HG03108 (cell line): ENCODE results near the gene TNFRSF14.
"Not testable (repeated sequence)": the region's sequence is repeated elsewhere in the genome, so short reads cannot be mapped to it uniquely, and the experiment has no call there.

Experiments
- ATAC-seq: cut with Tn5 transposase; IDR thresholded peaks from one replicate; pipeline ENCODE4 v1.9.1; 2021; ENCODE audit warnings: moderate library complexity; ENCODE audit not compliant: unreplicated experiment

The TNFRSF14 gene

DNA sequence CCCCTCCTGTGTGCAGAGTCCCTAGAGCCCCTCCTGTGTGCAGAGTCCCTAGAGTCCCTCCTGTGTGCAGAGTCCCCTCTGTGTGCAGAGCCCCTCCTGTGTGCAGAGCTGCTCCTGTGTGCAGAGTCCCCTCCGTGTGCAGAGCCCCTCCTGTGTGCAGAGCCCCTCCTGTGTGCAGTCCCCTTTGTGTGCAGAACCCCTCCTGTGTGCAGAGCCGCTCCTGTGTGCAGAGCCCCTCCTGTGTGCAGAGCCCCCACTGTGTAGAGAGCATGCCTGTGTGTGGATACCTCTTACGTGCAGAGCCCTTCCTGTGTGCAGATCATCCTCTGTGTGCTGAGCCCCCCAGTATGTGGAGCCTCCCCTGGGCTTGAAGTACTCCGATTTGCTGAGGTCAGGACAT, 17.8 kb upstream of the TNFRSF14 start:
- no peak for ATAC-seq

DNA sequence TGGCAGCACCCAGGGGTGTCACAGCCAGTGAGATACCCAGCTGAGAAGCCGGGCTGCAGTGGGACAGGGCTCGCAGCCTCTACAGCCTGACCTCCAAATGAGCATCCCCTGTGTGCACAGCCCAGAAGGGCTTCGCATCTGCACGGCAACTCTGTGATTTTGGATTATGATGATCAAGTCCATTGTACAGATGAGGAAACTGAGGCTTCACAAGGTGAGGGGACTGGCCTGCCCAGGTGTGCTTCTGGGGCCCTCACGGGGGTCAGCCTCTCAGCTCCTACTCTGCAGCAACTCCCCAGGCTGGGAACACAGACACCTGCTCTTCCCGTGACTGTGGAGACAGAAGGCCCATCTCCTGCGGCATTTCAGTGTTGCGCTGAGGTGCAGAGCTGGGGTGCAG, 17.3 kb upstream of the TNFRSF14 start:
- ATAC-seq: no peak

DNA sequence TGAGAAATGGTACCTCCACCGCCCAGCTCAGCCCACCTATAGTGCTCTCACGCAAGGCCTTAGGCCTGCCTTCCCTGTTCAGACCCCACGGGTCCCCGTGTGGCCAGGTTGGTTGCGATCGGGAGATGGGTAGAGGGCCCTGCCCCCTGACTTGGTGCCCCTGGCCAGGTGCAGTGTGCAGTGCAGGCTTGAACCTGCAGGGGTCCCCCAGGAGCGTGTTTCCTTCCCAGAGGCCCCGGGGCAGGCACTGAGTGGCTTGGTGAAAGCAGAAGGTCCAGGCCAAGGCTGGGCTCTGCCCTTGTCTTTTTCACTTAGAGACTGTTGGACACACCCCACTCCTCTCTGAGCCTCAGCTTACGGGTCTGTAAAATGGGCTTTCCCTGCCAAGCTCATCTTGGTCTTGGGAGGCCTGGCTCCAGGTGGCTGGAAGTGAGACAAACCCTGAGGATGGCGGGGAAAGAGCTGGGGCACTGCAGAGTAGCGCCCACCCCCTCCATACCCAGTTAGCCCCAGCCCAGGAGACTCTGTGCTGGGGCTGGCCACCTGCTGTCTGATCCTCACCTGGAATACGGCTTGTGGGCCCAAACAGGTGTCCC, 16.8 kb upstream of the TNFRSF14 start:
- no peak for ATAC-seq

DNA sequence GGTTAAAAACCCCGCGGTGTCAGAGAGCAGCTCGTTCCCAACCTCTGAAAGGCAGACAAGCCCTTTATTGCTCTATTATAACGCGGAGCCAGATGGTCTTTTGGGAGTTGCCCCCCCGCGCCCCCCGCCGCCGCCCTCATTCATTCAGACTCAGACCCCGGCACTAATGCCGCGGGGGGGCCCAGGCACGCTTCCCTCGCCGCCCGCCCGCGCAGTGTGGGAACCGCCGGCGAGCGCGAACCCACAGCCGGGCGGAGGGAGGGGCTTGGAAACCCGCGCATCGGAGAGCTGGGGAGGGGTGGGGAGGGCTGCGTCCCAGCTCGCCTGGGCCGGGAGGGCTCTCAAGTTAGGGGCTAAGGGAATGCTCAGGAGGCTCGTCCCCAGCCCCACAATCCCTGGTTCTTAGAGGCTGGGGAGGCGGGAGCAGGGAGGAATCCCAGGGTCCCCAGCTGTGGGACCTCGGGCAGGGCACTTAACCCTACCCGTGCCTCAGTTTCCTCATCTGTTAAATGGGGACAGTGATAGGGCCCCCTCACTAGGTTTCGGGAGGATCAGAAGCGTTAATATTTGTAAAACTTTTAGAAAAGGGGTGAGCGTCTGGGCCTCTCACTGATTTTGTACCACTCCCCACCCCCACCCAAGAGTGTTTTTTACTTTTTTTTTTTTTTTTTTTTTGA, 15.2 kb upstream of the TNFRSF14 start:
- ATAC-seq: no peak

DNA sequence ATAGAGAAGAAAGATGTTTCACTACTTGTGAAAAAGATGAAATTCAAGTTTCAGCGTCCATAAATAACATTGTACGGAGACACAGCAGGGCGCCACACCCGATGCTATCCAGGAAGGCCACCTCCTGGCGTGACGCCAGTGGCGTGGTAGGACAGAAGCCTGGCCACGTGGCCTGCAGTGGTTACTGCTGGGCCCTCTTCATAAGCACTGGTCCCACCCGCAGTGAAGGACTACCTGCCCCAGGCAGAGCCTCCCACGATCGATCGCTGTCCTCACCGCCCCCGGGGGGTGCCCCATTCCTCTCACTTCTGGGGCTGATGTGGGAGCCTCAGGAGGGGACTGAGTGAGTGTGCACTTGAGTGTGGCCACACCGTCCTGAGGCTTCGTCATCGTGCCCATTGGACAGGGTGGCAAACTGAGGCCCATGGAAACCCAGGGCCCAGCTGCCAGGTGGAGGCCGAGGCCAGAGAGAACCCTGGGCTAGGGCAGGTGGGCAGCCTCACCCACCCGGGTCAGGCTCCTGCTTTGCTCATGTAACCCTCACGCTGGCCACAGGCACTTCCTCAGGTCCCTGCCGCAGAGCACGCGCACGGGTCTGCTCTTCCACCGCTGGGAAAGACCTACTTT, 14.4 kb upstream of the TNFRSF14 start:
- ATAC-seq: no peak

DNA sequence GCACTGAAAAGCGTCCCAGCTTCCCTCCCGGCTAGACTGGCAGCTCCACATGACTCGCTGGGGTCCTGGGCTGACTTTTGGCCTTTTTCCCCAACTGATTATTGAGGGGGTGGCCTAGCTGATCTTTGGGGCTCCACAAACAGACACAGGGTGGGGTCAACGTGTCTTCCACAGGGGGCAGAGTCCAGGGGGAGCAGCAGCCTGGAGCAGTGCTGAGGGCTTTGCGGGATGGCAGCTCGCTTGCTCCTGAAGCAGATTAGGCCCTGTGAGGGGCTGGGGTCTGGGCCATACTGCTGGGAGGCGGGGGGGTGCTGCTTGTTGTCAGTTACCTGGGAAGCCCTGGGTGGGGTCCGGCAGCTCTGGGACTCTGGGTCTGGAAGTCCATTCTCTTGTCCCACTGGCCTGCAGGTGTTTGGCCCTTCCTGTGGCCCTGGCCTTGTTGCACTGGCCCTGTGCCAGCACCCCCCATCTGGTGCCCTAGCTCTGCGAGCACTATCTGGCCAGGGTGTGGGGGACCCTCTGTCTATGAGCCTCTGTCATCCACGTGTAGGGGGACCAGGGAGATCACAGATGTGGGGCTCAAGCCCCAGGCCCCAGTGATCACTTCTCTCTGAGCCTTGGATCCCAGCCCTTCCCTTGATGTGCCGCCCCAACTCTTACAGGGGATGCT, 13.8 kb upstream of the TNFRSF14 start:
- ATAC-seq: no peak

DNA sequence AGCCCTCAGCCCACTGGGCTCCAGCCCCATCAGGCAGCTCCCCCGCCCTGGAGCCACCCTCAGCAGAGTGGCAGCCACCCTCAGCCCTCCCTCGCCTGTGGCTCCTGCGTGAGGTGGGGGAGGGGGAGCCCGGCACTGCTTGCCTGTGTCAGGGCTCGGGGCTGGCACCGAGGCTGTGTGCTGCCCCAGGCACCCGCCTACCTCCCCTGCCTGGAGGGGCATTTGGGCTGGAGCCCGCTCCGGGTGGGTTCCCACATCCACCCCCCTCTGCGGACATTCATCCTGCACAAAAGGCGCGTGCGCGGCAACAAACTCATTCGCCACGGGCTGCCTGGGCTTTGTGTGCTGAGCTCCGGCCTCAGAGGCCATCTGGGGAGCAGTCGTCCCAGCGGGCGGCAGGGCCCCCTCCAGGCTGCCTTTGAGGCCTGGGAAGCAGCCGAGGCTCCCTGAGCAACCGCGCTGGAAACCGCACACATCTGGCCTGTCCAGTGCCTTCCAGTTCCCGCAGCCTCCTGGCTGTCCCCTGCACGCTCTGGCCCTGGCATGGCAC, 12.6 kb upstream of the TNFRSF14 start:
- ATAC-seq: no peak

DNA sequence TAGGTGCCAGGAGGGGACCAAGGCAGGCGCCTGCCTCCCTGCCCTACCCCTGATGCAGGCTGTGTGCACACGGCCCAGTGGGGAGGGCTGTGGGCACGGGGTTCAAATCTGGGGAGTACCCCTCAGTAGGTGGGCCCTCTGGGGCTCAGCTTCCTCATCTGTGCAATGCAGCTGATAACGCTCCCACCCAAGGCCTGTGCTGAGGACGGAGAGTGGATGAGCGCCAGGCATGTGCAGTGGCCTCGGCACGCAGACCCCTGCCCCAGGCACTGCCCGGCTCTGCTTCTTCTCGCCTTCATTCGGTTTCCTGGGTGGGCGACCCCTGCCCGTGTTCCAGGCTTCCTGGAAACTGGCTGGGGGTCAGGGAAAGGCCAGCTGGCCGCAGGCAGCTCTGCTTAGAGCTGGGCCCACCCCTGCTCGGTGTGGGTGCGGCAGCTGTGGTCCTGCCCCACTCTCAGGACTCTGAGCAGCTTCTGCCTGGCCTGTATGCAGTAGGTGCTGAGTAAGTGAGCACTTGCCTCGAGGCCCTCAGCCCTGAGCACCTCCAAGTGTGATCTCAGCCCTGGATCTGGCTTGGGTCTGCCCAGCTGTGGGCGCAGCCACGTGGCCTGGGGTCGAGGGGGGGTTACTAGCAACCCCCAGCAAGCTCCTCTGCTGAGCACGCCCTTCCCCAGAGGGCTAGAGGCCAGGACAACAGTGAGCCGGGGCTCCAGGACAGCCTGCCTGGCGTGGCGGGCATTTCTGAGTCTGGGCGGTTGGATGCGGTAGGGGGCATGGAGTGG, 11.9 kb upstream of the TNFRSF14 start:
- no peak for ATAC-seq

DNA sequence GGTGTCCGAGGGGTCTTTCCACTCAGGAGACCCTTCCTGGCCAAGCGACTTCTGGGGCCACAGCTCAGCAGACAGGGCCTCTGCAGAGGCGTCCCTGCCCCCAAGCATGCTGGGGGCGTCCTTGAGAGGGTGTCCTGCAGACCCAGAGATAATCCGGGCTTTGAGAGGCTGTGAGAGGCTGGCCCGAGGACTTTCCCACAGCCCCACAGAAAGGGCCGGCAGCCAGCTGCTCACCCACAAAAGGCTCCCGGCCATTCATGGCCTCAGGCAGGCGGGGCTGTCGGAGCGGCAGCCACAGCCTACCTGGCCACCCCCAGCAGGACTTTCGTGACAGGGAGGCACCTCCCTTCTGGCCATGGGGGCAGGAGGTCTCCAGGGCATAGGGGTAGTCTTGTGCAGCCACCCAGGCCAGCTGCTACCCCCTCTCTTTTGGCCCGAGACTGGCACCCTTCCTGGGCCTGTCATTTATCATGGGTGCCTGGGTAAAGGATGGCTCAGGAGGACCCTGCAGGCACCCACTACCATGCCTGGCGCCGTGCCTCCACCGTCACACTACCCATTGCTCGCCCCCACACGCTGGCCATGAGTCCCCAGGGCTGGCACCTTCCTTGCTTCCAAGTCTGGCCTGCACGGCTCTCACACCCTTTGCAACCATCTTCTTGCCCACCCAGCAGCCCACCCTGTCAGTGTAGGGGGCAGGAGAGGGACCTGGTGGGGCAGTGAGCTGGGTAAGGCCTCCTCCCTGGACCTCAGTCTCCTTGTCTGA, 11.1 kb upstream of the TNFRSF14 start:
- no peak for ATAC-seq

DNA sequence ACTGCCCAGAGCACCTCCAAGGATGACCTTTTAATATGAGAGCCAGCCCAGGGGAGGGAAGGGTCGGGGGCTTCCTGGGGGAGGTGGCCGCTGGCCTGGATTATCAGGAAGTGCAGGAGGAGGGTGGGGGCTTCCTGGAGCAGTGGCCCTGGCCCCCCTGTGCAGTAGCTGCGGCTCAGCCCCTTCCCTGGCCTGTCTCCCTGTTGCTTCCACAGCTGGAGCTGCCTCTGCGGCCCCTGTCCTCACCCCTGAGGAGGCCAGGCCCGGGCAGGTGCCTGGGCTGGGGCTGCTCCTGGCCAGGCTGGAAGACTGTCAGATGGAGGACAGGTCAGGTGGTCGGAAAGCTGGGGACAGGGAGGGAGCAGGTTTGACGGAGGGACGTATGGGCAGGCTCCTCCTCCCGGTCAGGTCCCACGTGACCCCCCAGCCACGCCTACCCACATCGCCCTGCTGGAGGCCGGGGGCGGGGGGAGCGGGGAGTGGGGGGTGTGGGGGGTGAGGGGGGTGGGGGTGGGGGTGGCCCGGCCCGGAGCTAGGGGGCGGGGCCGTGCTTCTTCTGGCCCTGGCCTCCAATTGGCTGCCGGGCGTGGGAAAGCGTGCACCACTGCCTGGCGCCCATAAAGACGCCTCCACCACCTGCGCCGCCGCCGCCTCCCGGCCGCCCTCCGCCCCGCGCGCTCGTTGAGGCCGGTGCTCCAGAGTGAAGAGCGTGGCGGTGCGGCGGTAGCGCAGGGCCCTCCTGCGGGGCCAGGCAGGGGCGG, 10.2 kb upstream of the TNFRSF14 start:
- peak; percentile 28 for ATAC-seq

DNA sequence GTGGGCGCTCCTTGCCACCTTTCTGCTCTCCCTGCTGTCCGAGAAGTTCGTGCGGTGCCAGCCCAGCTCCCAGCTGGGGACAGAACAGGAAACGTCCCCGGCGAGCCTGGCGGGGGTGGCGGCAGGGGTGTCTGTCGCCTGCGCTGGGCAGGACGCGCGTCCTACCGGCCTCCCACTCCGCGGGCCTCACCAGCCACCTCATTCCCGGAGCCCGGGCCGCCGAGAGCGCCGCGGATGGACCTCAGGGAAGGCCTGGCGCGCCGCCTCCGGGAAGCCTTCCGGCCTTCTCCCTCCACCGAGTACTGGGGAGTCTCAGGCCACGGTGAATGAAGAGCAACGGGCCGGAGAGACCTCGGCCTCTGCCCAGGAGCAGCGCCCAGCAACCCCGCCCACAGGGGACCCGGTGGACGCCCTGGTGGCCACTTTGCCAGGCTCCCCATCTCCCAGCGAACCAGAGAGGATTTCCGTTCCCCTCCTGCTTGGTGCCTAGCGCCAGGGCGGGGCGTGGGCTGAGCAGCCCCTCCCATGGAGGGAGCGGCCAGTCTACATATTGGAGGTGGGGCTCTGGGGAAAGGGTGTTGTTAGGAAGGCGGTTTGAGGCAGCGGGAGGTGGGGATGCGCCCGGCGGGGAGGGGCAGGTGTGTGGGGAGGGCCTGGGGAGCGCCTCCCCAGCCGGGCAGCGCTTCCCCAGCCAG, 9.5 kb upstream of the TNFRSF14 start:
- peak; percentile 29 for ATAC-seq

DNA sequence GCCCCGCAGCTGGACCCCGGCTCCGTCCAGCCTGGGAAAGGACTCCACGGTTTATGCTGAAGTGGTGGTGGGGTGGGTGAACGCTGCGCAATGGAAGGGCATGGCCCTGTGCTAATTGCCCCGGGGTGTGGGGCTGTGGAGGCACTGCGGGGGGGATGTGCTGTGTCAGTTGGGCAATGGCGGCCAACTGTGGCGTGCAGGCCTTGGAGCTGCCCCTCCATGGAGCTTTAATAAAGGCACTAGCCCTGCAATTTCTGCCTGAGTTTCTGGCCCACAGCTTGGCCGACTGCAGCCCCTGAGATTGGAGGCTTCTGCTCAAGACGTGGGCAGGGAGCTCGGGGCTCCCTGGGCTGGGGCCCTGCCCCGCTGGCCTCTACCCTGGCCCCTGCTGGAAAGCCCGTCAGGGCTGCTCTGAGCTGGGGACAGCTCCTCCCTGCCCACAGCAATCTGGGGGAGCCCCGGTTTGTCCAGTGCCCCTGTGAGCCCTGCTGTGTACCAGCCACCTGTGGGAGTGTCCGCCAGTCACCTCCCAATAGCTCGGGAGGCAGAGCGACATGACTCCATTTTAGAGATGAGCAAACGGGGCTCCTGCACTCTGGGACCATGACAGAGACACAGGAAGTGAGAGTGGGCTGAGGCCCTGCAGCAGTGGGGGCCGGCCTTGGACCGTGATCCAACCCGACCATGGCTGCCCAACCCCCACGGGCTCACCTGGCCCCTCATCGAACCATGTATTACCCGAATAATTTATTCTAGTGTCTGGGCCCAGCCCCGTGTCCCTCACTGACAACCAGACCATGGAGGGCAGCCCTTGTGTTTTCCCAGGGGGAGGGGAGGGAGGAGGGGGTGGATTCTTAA, 8.7 kb upstream of the TNFRSF14 start:
- ATAC-seq: no peak

DNA sequence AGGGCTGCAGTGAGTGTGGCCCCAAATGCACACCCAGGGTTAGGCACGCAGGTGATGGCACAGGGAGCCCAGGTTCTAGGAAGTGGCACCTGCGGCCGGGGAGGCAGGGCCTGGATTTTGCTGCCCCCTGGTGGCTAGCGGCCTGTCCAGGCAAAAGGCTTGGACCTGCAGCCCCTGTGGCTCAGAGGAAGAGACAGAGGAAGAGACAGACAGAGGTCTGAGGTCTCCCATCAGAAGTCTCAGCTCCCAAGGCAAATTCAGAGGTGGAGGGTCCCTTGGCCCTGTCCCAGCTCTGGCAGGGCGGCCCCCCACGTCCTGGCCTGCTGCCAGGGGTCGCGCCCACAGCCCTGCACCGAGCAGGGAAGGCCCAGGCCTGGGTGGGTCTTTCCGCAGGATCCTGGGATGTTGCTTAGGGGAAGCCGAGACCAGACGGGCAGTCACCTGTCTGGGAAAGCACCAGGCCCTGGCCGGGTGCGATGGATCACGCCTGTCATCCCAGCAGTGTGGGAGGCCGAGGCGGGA, 8.0 kb upstream of the TNFRSF14 start:
- ATAC-seq: no peak

DNA sequence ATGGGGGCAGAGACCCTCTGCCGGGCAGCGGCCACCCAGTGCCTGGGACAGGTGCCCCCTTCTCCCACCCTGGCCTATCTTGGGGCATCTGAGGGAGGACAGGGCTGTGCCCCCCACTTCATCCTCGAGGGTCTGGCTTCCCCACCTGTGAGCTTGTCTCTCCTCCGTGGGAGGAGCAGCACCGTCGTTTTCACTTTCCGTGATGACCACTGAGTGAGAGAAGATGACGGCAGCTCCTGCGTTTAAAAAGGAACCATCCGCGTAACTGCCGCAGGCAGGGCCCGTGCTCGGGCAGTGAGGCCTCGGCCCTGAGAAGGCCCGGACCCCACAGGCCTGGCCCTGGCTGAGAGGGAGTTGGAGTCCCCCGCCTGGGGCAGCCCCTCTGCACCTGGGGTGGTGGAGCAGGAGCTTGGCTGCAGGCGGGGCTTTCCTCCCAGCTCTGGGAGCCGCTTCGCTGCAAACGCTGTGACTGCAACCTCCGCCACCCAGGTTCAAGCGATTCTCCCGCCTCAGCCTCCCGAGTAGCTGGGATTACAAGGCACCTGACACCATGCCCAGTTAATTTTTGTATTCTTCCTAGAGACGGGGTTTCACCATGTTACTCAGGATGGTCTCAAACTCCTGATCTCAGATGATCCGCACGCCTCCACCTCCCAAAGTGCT, 6.7 kb upstream of the TNFRSF14 start:
- not testable (repeated sequence) for ATAC-seq

DNA sequence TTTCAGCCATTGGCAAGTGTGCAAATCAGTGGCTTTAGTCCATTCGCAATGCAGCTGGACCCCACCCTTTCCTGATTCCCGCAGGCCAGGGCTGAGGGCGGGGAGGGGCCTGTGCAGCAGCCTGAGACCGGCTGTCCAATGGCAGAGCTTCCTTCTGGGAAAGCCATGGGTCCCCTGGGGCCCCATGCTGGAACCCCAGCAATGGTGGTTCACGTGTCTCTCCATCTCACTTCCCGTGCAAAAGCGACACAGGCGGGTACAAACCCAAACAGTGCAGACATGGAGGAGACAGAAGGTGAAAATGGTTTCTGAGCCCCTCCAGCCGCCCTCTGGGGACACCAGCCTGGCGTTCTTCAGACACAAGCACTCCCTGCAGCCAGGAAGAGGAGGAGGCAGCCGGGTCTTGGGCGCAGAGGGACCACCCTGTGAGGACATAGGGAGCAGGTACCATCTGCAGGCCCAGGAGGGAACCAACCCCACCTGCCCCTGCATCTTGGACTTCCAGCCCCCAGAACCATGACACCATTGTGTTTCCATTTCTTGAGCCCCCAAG, 5.8 kb upstream of the TNFRSF14 start:
- ATAC-seq: not testable (repeated sequence)

DNA sequence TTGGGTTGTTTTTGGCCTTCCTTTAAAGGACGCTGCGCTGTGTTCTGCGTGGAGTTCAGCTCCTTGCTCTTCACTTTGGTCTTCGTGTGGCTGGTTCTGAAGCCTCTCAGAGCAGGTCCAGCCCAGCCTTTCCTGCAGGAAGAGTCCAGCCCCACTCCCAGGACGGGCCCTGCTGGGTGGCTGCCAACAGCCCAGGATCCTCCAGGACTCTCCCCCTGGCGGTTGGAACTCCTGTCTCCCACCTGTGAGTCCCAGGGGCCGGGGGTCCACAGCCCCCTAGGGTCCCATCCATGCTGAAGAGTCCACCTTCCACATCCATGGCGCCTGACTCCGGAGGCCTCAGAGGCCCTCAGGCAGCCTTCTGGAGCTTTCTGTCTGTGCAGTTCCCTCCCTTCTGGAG, 4.6 kb upstream of the TNFRSF14 start:
- ATAC-seq: not testable (repeated sequence)

DNA sequence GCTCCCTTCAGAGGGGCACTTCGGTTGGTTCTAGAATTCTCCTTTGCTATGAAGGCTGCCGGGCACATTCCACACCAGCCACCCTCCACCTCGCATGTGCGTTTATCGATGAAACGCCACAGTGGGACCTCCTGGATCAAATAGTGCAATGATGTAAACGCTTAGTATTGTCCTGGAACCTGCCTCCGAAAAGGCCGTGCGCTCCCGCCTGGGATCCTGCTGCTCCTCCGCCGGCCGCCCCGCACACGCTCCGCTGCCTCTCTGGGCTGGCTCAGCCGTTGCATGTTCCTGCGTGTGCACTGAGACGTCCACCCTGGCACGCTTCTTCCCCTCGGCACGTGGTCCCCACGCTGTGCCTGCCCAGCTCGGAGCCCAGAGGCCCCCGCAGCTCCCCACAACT, 4.0 kb upstream of the TNFRSF14 start:
- ATAC-seq: no peak
